ENCODE results near the gene TENM3. TPM values are rescaled to one million over a fixed set of nuclear protein-coding genes. Genes with fewer than 3 reads are reported as not detected.

The TENM3 gene
- total and polyA plus RNA-seq, 2 donors (not counting 3 experiments of a cell fraction or from before 2014, with no cell fraction given): 3.2 to 6.2 TPM

- no TSS peak for BruUV-seq (replicated peaks)
- ChIA-PET CTCF (no interaction called here), POLR2A (no interaction called here)
- Histone ChIP-seq H2AFZ (ENCODE audit: low read depth, low read length) (no peak overlapping the region), H3K9me1 (replicated peaks; ENCODE audit: control insufficient read depth, extremely low read depth, insufficient read depth, low read length) (no peaks in the 10 kb centered on the region), H3K9ac (replicated peaks; ENCODE audit: extremely low read depth, insufficient read depth, low read length) (no peak overlapping the region), H4K20me1 (replicated peaks; ENCODE audit: control insufficient read depth, extremely low read depth, insufficient read depth, low read length) (no peaks in the 10 kb centered on the region), H3K4me2 (ENCODE audit: insufficient read depth, low read length) (no peak overlapping the region), H3K79me2 (ENCODE audit: control insufficient read depth, insufficient read depth, low read length) (no peaks in the 10 kb centered on the region), H3K27ac (ENCODE audit: insufficient read depth, low read depth, low read length) (no peak overlapping the region), H3K4me3 (replicated peaks in 1 of 3; ENCODE audit: insufficient read depth in 1 of 3, low read depth in 1 of 3, low read length in 3 of 3) (no peak overlapping the region), H3K27me3 (ENCODE audit: control insufficient read depth in 2 of 2, insufficient read depth in 2 of 2, low read length in 2 of 2) (no peaks in the 10 kb centered on the region), H3K9me3 (replicated peaks; ENCODE audit: control insufficient read depth, insufficient read depth, low read length) (no peaks in the 10 kb centered on the region), H3K4me1 (ENCODE audit: control insufficient read depth, extremely low read depth, insufficient read depth, low read length) (no peaks in the 10 kb centered on the region), H3K36me3 (ENCODE audit: control insufficient read depth in 2 of 2, extremely low read depth in 1 of 2, insufficient read depth in 2 of 2, low read length in 2 of 2) (no peaks in the 10 kb centered on the region)
- TF ChIP-seq GATA2 (IDR thresholded peaks at IDR 0.05; ENCODE audit: insufficient read depth, insufficient read length, low read depth, low read length) (no peak), EZH2 (IDR thresholded peaks at IDR 0.05; ENCODE audit: borderline replicate concordance, low read depth, low read length, severe bottlenecking) (no peak), JUN (IDR thresholded peaks at IDR 0.05; ENCODE audit: borderline replicate concordance, insufficient read depth, insufficient read length, low read depth) (no peak), POLR2AphosphoS5 (IDR thresholded peaks at IDR 0.05; ENCODE audit: insufficient read depth, low read depth, low read length) (no peak), POLR2A (IDR thresholded peaks at IDR 0.05; ENCODE audit: low read depth, low read length) (no peak)
- TF ChIP-seq, protein P1, sequence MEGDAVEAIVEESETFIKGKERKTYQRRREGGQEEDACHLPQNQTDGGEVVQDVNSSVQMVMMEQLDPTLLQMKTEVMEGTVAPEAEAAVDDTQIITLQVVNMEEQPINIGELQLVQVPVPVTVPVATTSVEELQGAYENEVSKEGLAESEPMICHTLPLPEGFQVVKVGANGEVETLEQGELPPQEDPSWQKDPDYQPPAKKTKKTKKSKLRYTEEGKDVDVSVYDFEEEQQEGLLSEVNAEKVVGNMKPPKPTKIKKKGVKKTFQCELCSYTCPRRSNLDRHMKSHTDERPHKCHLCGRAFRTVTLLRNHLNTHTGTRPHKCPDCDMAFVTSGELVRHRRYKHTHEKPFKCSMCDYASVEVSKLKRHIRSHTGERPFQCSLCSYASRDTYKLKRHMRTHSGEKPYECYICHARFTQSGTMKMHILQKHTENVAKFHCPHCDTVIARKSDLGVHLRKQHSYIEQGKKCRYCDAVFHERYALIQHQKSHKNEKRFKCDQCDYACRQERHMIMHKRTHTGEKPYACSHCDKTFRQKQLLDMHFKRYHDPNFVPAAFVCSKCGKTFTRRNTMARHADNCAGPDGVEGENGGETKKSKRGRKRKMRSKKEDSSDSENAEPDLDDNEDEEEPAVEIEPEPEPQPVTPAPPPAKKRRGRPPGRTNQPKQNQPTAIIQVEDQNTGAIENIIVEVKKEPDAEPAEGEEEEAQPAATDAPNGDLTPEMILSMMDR (IDR thresholded peaks at IDR 0.05; ENCODE audit: extremely low read depth in 1 of 2, insufficient read depth in 1 of 2, low read depth in 1 of 2, low read length in 2 of 2): no peak
- TF ChIP-seq, protein P2, sequence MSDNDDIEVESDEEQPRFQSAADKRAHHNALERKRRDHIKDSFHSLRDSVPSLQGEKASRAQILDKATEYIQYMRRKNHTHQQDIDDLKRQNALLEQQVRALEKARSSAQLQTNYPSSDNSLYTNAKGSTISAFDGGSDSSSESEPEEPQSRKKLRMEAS (IDR thresholded peaks at IDR 0.05; ENCODE audit: insufficient read depth, insufficient read length): no peak
- intact Hi-C loops (cut with micrococcal nuclease) (no loop called here), dilution Hi-C loops (cut with MboI; ENCODE audit: extremely low pct_ligation_motif_present, low sequenced_read_pairs) (no loop called here)
- DNase-seq (ENCODE audit: low read depth, low spot score): no peak
- no peak for FAIRE-seq
Measured at GRCh38 chr4:182548156-182548555, 305.0 kb downstream of the TENM3 start.
